Upper lobe of left lung (tissue), 6 donors: ENCODE measurements around the gene TMTC2. TPM values are rescaled to one million over a fixed set of nuclear protein-coding genes. Genes with fewer than 3 reads are reported as not detected.

Experiments used
- ATAC-seq, 2 donors: fragments of 200-7000 bp; cut with Tn5 transposase; one replicate each; pipeline ENCODE4 v1.9.1; 2022; ENCODE audit warnings: mild to moderate bottlenecking in 2 of 2, moderate library complexity in 2 of 2; ENCODE audit not compliant: low FRiP score in 2 of 2
- DNase-seq, 2 donors: peaks; one replicate each; pipeline ENCODE4 v3.0.0-alpha.2; 2019 to 2020
- H3K27ac ChIP-seq, 4 donors: fragments of 200-600 bp; sonication (generic); one replicate each; pipeline ENCODE4 v1.5.1; 2016 to 2019
- H3K27me3 ChIP-seq, 4 donors: fragments of 200-600 bp; sonication (generic); one replicate each; pipeline ENCODE4 v1.5.1; 2017 to 2019
- H3K36me3 ChIP-seq, 4 donors: fragments of 200-600 bp; sonication (generic); one replicate each; pipeline ENCODE4 v1.5.1; 2016 to 2019
- H3K4me1 ChIP-seq, 4 donors: fragments of 200-600 bp; sonication (generic); one replicate each; pipeline ENCODE4 v1.5.1; 2018 to 2019
- H3K4me3 ChIP-seq, 4 donors: fragments of 200-600 bp; sonication (generic); one replicate each; pipeline ENCODE4 v1.5.1; 2017 to 2019; ENCODE audit warnings: mild to moderate bottlenecking in 2 of 4, moderate library complexity in 1 of 4
- H3K9me3 ChIP-seq, 4 donors: fragments of 200-600 bp; sonication (generic); one replicate each; pipeline ENCODE4 v1.5.1; 2018 to 2019
- CTCF ChIP-seq, 6 experiments: fragments of 450-650 bp in 4 of 6; fragments of 200-600 bp in 2 of 6; sonication (generic) in 2 of 6; IDR thresholded peaks; one replicate each; pipeline ENCODE4 v1.5.1; 2016 to 2019; ENCODE audit warnings: antibody characterized with exemption in 6 of 6
- EP300 ChIP-seq, 4 donors: sonication (generic); formaldehyde crosslinking; IDR thresholded peaks; one replicate each; pipeline ENCODE4 v1.5.1; 2017; ENCODE audit warnings: antibody characterized with exemption in 4 of 4, control low read depth in 2 of 4
- POLR2A ChIP-seq, 4 donors: fragments of 450-650 bp; IDR thresholded peaks; one replicate each; pipeline ENCODE4 v1.5.1; 2016 to 2017; ENCODE audit warnings: antibody characterized with exemption in 4 of 4, mild to moderate bottlenecking in 2 of 4
- POLR2AphosphoS5 ChIP-seq, 2 donors: sonication (generic); formaldehyde crosslinking; IDR thresholded peaks; one replicate each; pipeline ENCODE4 v1.5.1; 2017; ENCODE audit warnings: antibody characterized with exemption in 2 of 2
- WGBS, 2 donors: methylation state at CpG; one replicate each; pipeline ENCODE4 v1.1.5; 2017 to 2018; 5-methylcytosine and 5-hydroxymethylcytosine counted together
- total RNA-seq, 6 donors: library from RNA; depleted of rRNA in 4 of 6; stranded (reverse); fragments of >200 nt in 4 of 6; gene quantifications; one replicate each; pipeline versions ENCODE4 v1.1.0 to v1.2.1, GENCODE V29; 2016 to 2021
- donor health status: DM: no; HTN: no; CAD: no; lungs with moderate emphysema.
- donor health status: DM: no; HTN: yes; CAD: no; lungs with severe emphysema.

TMTC2 gene
- total RNA-seq, 6 donors from 2014 or later = 21.2 to 37.7 (median 26.8) TPM

GRCh38 chr12:82666830-82667229, 19.9 kb upstream of the TMTC2 start:
- no peak overlapping the region for H3K4me3 ChIP-seq
- DNase-seq = no peak
- 64 to 93% methylated on average over 1 of the region's 1 CpG for WGBS, 2 donors
- TF ChIP-seq POLR2AphosphoS5 (IDR thresholded peaks at IDR 0.05) = no peak
- TF ChIP-seq POLR2A (IDR thresholded peaks at IDR 0.05) = no peak
- no peak for TF ChIP-seq CTCF (IDR thresholded peaks at IDR 0.05)
- no peak for TF ChIP-seq EP300 (IDR thresholded peaks at IDR 0.05)
- H3K4me1 ChIP-seq = no peaks in the 10 kb centered on the region
- H3K27me3 ChIP-seq = no peaks in the 10 kb centered on the region
- no peaks in the 10 kb centered on the region for H3K36me3 ChIP-seq
- H3K9me3 ChIP-seq = no peaks in the 10 kb centered on the region
- no peak for ATAC-seq
- no peak overlapping the region for H3K27ac ChIP-seq

GRCh38 chr12:82671673-82672195, 15.0 kb upstream of the TMTC2 start:
- TF ChIP-seq POLR2AphosphoS5 (IDR thresholded peaks at IDR 0.05) (no peak), POLR2A (IDR thresholded peaks at IDR 0.05) (no peak), CTCF (IDR thresholded peaks at IDR 0.05) (no peak), EP300 (IDR thresholded peaks at IDR 0.05) (no peak)
- Histone ChIP-seq H3K27me3 (no peaks in the 10 kb centered on the region), H3K9me3 (no peaks in the 10 kb centered on the region), H3K4me3 (no peak overlapping the region), H3K36me3 (no peaks in the 10 kb centered on the region), H3K4me1 (no peaks in the 10 kb centered on the region), H3K27ac (no peak overlapping the region)
- no peak for DNase-seq
- no peak for ATAC-seq
- 85 to 90% methylated on average over 4 of the region's 4 CpGs for WGBS, 2 donors

- Histone ChIP-seq H3K27ac (no peak overlapping the region), H3K36me3 (no peaks in the 10 kb centered on the region), H3K9me3 (no peaks in the 10 kb centered on the region), H3K27me3 (no peaks in the 10 kb centered on the region), H3K4me1 (no peaks in the 10 kb centered on the region), H3K4me3 (no peak overlapping the region)
- DNase-seq (no peak), ATAC-seq (no peak)
- TF ChIP-seq POLR2A (IDR thresholded peaks at IDR 0.05) (no peak), CTCF (IDR thresholded peaks at IDR 0.05) (no peak), EP300 (IDR thresholded peaks at IDR 0.05) (no peak), POLR2AphosphoS5 (IDR thresholded peaks at IDR 0.05) (no peak)
- 51 to 54% methylated on average over 4 of the region's 4 CpGs for WGBS, 2 donors
Measured at GRCh38 chr12:82672811-82673495, 13.8 kb upstream of the TMTC2 start.

- ATAC-seq (no peak), DNase-seq (no peak)
- Histone ChIP-seq H3K4me1 (no peaks in the 10 kb centered on the region), H3K4me3 (no peak overlapping the region), H3K27me3 (no peaks in the 10 kb centered on the region), H3K9me3 (no peaks in the 10 kb centered on the region), H3K27ac (no peak overlapping the region), H3K36me3 (no peaks in the 10 kb centered on the region)
- TF ChIP-seq POLR2A (IDR thresholded peaks at IDR 0.05) (no peak), EP300 (IDR thresholded peaks at IDR 0.05) (no peak), CTCF (IDR thresholded peaks at IDR 0.05) (no peak), POLR2AphosphoS5 (IDR thresholded peaks at IDR 0.05) (no peak)
- 54 to 60% methylated on average over 1 of the region's 1 CpG for WGBS, 2 donors
Measured at GRCh38 chr12:82673698-82674097, 13.0 kb upstream of the TMTC2 start.

- Histone ChIP-seq H3K4me1 (no peaks in the 10 kb centered on the region), H3K4me3 (no peak overlapping the region), H3K36me3 (no peaks in the 10 kb centered on the region), H3K27me3 (no peaks in the 10 kb centered on the region), H3K9me3 (no peaks in the 10 kb centered on the region), H3K27ac (no peak overlapping the region)
- ATAC-seq (no peak), DNase-seq (no peak)
- 86 to 88% methylated on average over 3 of the region's 3 CpGs for WGBS, 2 donors
- TF ChIP-seq EP300 (IDR thresholded peaks at IDR 0.05) (no peak), POLR2A (IDR thresholded peaks at IDR 0.05) (no peak), CTCF (IDR thresholded peaks at IDR 0.05) (no peak), POLR2AphosphoS5 (IDR thresholded peaks at IDR 0.05) (no peak)
Measured at GRCh38 chr12:82675246-82675645, 11.5 kb upstream of the TMTC2 start.
